A549 (cell line): ENCODE results near the gene ACOXL.

Experiments used
- CTCF ChIP-seq: fragments of >200 bp; sonication (Bioruptor Twin); formaldehyde crosslinking; IDR thresholded peaks from 3 replicates; pipeline ENCODE4 v1.5.1; 2016
- EHF ChIP-seq: fragments of 250-450 bp; sonication (Bioruptor Pico); IDR thresholded peaks from 2 replicates; pipeline ENCODE4 v1.5.0; 2020; ENCODE audit warnings: mild to moderate bottlenecking
- POLR2A ChIP-seq: IDR thresholded peaks from 2 replicates; pipeline ENCODE4 v1.6.1; 2012; ENCODE audit warnings: mild to moderate bottlenecking, low read length
- POLR2AphosphoS2 ChIP-seq: conservative IDR thresholded peaks from 2 replicates; pipeline ENCODE4 v1.6.1; 2012; ENCODE audit warnings: low read length, improper control_type of control experiment, inconsistent platforms

- no peak for TF ChIP-seq POLR2A
- TF ChIP-seq EHF (CRISPR knock-in tag) = no peak
- no peak for TF ChIP-seq CTCF
- TF ChIP-seq POLR2AphosphoS2 = no peak
Measured at GRCh38 chr2:111106706-111107105, 374.3 kb downstream of the ACOXL start.
